ENCODE data around the gene DNAH5. TPM values are rescaled to one million over a fixed set of nuclear protein-coding genes. Genes with fewer than 3 reads are reported as not detected.

Gene DNAH5
- total and polyA plus RNA-seq, 2 of the 8 experiments (the other 6 are each of a cell fraction or from before 2014, with no cell fraction given) = 0.30 to 0.73 TPM

DNA sequence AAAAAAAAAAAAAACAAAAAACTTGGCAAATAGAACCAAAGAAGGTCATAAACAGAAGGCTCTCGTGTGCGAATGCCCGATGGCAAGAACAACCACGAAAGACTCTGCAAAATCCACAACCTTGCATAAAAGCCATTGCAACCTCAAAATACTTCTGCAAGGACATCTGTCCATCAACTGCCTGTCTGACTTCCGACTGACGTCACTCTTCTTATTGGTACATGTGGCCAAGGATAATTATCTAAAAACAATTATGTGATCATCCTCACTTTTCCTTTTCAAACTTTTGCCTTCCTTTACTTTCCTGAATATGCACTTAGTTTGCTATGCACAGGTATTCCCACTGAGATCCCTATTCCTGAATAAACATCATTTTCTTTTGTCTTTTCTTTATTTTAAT lies 29.2 kb upstream of the DNAH5 start:
- Histone ChIP-seq H3K18ac (ENCODE audit: extremely low read depth, low read length) (no peak overlapping the region), H3K4me2 (ENCODE audit: insufficient read depth in 1 of 2, low read depth in 2 of 2, low read length in 2 of 2) (no peak overlapping the region), H2AK5ac (ENCODE audit: low read depth, low read length) (no peak overlapping the region), H3K23ac (ENCODE audit: insufficient read length) (no peak overlapping the region), H4K8ac (ENCODE audit: extremely low read depth, insufficient read depth, low read length) (no peak overlapping the region), H3K79me2 (ENCODE audit: control insufficient read depth in 1 of 2, insufficient read depth in 2 of 2, low read length in 2 of 2) (no peaks in the 10 kb centered on the region), H2BK120ac (replicated peaks; ENCODE audit: low read depth, low read length) (no peak overlapping the region), H3K9me3 (ENCODE audit: insufficient read depth in 2 of 2, low read depth in 1 of 2, low read length in 1 of 2) (no peaks in the 10 kb centered on the region), H3K14ac (ENCODE audit: insufficient read length) (no peak overlapping the region), H3K79me1 (ENCODE audit: low read depth, low read length) (no peaks in the 10 kb centered on the region), H2BK20ac (ENCODE audit: low read length) (no peak overlapping the region), H4K91ac (replicated peaks; ENCODE audit: insufficient read length, low read length) (no peak overlapping the region), H2AFZ (ENCODE audit: low read length) (no peak overlapping the region), H3K4ac (replicated peaks; ENCODE audit: insufficient read length, low read depth, low read length) (no peak overlapping the region), H4K20me1 (replicated peaks in 1 of 2; ENCODE audit: control insufficient read depth in 1 of 2, insufficient read depth in 2 of 2, low read length in 2 of 2) (no peaks in the 10 kb centered on the region), H3K4me3 (ENCODE audit: extremely low read depth in 1 of 4, insufficient read depth in 2 of 4, low read depth in 3 of 4, low read length in 4 of 4) (no peak overlapping the region), H2BK5ac (ENCODE audit: low read depth, low read length) (no peak overlapping the region), H3K27ac (ENCODE audit: low read depth, low read length) (no peak overlapping the region), H4K5ac (ENCODE audit: insufficient read length, low read depth, low read length) (no peak overlapping the region), H3K9ac (replicated peaks in 1 of 4; ENCODE audit: extremely low read depth in 1 of 4, low read depth in 3 of 4, low read length in 3 of 4) (no peak overlapping the region), H2BK12ac (ENCODE audit: low read depth, low read length) (no peak overlapping the region), H2BK15ac (ENCODE audit: low read length) (no peak overlapping the region), H3K4me1 (replicated peaks in 1 of 4; ENCODE audit: control insufficient read depth in 3 of 4, insufficient read depth in 4 of 4, low read length in 3 of 4) (no peaks in the 10 kb centered on the region), H3K56ac (replicated peaks; ENCODE audit: insufficient read length, low read depth, low read length) (no peak overlapping the region), H3K27me3 (replicated peaks in 1 of 4; ENCODE audit: control insufficient read depth in 3 of 4, extremely low read depth in 1 of 4, insufficient read depth in 3 of 4, low read length in 3 of 4) (no peaks in the 10 kb centered on the region), H3K23me2 (ENCODE audit: low read depth, low read length) (no peaks in the 10 kb centered on the region), H3K36me3 (ENCODE audit: control insufficient read depth in 2 of 4, insufficient read depth in 4 of 4, low read length in 3 of 4) (no peaks in the 10 kb centered on the region)
- TF ChIP-seq POLR2AphosphoS5 (IDR thresholded peaks at IDR 0.05; ENCODE audit: low read depth, low read length) = no peak
- no peak for TF ChIP-seq ASH2L (IDR thresholded peaks at IDR 0.05; ENCODE audit: low read length)
- TF ChIP-seq, protein P1, sequence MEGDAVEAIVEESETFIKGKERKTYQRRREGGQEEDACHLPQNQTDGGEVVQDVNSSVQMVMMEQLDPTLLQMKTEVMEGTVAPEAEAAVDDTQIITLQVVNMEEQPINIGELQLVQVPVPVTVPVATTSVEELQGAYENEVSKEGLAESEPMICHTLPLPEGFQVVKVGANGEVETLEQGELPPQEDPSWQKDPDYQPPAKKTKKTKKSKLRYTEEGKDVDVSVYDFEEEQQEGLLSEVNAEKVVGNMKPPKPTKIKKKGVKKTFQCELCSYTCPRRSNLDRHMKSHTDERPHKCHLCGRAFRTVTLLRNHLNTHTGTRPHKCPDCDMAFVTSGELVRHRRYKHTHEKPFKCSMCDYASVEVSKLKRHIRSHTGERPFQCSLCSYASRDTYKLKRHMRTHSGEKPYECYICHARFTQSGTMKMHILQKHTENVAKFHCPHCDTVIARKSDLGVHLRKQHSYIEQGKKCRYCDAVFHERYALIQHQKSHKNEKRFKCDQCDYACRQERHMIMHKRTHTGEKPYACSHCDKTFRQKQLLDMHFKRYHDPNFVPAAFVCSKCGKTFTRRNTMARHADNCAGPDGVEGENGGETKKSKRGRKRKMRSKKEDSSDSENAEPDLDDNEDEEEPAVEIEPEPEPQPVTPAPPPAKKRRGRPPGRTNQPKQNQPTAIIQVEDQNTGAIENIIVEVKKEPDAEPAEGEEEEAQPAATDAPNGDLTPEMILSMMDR (IDR thresholded peaks at IDR 0.05; ENCODE audit: control extremely low read depth in 1 of 3, insufficient read depth in 1 of 3, low read depth in 1 of 3, low read length in 3 of 3) = no peak
- TF ChIP-seq GTF2F1 (IDR thresholded peaks at IDR 0.05; ENCODE audit: borderline replicate concordance, low read depth, low read length) = no peak
- TF ChIP-seq POLR2A (IDR thresholded peaks at IDR 0.05; ENCODE audit: control extremely low read depth in 1 of 2, low read depth in 2 of 2, low read length in 2 of 2) = no peak
- no peak for TF ChIP-seq RBBP5 (IDR thresholded peaks at IDR 0.05; ENCODE audit: borderline replicate concordance, low read depth, low read length)
- no peak for TF ChIP-seq SP4 (IDR thresholded peaks at IDR 0.05; ENCODE audit: low read length)
- TF ChIP-seq GABPA (IDR thresholded peaks at IDR 0.05; ENCODE audit: borderline replicate concordance, insufficient read depth, low read length) = no peak
- TF ChIP-seq TEAD4 (IDR thresholded peaks at IDR 0.05; ENCODE audit: low read depth, low read length) = no peak
- TF ChIP-seq RAD21 (IDR thresholded peaks at IDR 0.05 in 1 of 2, conservative IDR thresholded peaks at IDR 0.05 in 1 of 2; ENCODE audit: low read depth in 2 of 2, low read length in 2 of 2) = no peak
- TF ChIP-seq CREB1 (IDR thresholded peaks at IDR 0.05) = no peak
- no peak for TF ChIP-seq BACH1 (IDR thresholded peaks at IDR 0.05; ENCODE audit: low read length)
- TF ChIP-seq PHF8 (conservative IDR thresholded peaks at IDR 0.05; ENCODE audit: low read depth, low read length) = no peak
- CTCF ChIA-PET (ENCODE audit: partially characterized antibody) = interaction anchor here (1.1 kb wide), 1 partner anchor 675 kb away, joined by 4 read pairs; no protein-coding TSS in a partner anchor
- 95% methylated on average over 6 of the region's 6 CpGs; no CpG with 5 or more reads in 1 of the 2 experiments for WGBS, 2 experiments (ENCODE audit: extremely low coverage in 1 of 2, insufficient coverage in 1 of 2, insufficient read length in 1 of 2, insufficient replicate concordance in 2 of 2, low coverage in 1 of 2, low lambda C conversion rate in 2 of 2, missing lambda C conversion rate in 1 of 2)
- DNase-seq (ENCODE audit: low read depth in 1 of 2, low spot score in 2 of 2) (no peak), FAIRE-seq (no peak)
- POLR2A ChIA-PET (ENCODE audit: partially characterized antibody) = no interaction called here

Data from H1 (cell line).